ENCODE measurements around the gene CACNA1C. TPM values are rescaled to one million over a fixed set of nuclear protein-coding genes. Genes with fewer than 3 reads are reported as not detected.

Gene CACNA1C
- total RNA-seq, 4 donors from 2014 or later: 1.4 to 3.7 (median 2.2) TPM

DNA sequence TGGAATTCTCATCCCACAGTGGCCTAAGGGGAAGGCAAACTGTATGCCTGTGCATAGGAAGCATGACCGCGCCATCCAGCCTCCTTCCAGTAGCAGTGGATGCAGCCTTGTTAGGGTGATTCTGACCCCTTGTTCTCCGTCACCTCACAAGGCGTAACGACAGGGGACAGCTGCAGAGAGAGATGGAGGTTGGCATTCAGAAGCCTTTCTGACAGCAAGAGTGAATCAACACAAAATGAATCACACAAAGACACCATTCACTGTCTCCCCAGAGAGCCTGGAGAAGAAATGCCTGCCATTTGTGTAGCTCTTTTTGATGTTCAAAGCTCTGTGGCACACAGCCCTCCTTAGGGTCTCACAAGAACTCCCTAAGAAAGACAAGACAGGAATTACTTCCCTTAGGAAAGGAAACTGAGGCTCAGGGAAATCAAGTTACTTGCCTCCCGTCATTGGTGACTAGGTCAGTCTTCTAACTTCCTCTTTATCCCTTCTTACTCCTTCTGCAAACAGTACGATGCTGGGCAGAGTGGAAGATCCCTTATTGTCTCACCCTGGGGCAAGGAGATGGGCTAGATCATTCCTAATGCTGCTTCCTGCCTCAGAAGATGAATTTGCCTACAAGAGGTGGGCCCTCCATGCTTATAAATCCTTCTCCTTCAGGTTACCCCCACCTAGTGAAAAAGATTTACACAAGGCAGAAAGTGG, 280.9 kb downstream of the CACNA1C start:
- no peaks in the 10 kb centered on the region for H3K36me3 ChIP-seq
- H3K27ac ChIP-seq: no peak overlapping the region
- no peaks in the 10 kb centered on the region for H3K27me3 ChIP-seq
- H3K4me1 ChIP-seq: peaks cover 14% of the 10 kb centered on the region
- peak in 1 of 2 donors; percentile 24 for DNase-seq (ENCODE audit: low spot score in 2 of 2)
- WGBS: 76% methylated on average over 7 of the region's 7 CpGs
- H3K9me3 ChIP-seq: no peaks in the 10 kb centered on the region
- TF ChIP-seq EP300 (IDR thresholded peaks at IDR 0.05): no peak
- no peak for TF ChIP-seq POLR2A (IDR thresholded peaks at IDR 0.05)
- TF ChIP-seq, protein P1, sequence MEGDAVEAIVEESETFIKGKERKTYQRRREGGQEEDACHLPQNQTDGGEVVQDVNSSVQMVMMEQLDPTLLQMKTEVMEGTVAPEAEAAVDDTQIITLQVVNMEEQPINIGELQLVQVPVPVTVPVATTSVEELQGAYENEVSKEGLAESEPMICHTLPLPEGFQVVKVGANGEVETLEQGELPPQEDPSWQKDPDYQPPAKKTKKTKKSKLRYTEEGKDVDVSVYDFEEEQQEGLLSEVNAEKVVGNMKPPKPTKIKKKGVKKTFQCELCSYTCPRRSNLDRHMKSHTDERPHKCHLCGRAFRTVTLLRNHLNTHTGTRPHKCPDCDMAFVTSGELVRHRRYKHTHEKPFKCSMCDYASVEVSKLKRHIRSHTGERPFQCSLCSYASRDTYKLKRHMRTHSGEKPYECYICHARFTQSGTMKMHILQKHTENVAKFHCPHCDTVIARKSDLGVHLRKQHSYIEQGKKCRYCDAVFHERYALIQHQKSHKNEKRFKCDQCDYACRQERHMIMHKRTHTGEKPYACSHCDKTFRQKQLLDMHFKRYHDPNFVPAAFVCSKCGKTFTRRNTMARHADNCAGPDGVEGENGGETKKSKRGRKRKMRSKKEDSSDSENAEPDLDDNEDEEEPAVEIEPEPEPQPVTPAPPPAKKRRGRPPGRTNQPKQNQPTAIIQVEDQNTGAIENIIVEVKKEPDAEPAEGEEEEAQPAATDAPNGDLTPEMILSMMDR (IDR thresholded peaks at IDR 0.05): no peak
- H3K4me3 ChIP-seq: no peak overlapping the region

DNA sequence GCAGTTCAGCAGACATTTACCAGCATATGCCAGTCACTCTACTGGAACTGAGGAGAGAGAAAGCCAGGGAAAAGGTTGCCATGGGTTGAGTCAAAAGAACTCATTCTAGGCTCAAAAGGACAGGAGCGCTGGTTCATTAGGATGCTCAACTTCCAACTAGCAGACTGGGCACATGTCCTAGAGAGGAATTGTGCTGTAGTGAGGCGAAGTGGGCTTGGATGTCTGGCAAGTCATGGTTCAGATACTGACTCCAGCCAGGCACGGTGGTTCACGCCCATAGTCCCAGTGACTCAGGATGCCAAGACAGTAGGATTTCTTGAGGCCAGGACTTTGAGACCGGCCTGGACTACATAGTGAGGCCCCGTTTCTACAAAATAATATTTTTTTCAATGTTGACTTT, 281.5 kb downstream of the CACNA1C start:
- no peak overlapping the region for H3K27ac ChIP-seq
- no peak for DNase-seq (ENCODE audit: low spot score in 2 of 2)
- 85% methylated on average over 6 of the region's 6 CpGs for WGBS
- H3K9me3 ChIP-seq: no peaks in the 10 kb centered on the region
- H3K4me3 ChIP-seq: no peak overlapping the region
- no peak for TF ChIP-seq POLR2A (IDR thresholded peaks at IDR 0.05)
- no peak for TF ChIP-seq POLR2AphosphoS5 (IDR thresholded peaks at IDR 0.05)
- TF ChIP-seq, protein P1 (IDR thresholded peaks at IDR 0.05): no peak
- TF ChIP-seq EP300 (IDR thresholded peaks at IDR 0.05): no peak
- H3K36me3 ChIP-seq: no peaks in the 10 kb centered on the region
- H3K4me1 ChIP-seq: peaks cover 14% of the 10 kb centered on the region
- no peaks in the 10 kb centered on the region for H3K27me3 ChIP-seq

DNA sequence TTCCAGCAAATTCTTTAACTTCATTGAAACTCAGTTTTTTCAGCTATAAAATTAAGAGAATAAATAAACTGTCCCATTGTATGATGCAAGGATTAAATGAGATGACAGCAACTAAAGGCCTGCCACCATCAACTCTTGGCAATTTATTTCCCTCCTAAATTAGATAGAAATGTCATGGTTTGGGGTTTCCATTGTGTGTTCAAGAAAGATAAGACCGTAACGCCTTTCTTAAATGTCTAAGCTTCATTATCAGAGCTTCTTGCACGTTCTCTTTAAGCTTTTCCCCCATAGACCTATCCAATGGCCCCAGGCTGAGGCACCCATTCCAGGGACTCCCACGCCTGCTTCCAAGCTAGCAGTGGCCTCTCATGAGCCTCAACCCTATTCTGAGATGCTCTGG, 281.9 kb downstream of the CACNA1C start:
- no peak overlapping the region for H3K4me3 ChIP-seq
- peaks cover 14% of the 10 kb centered on the region for H3K4me1 ChIP-seq
- DNase-seq (ENCODE audit: low spot score in 2 of 2): no peak
- TF ChIP-seq, protein P1 (IDR thresholded peaks at IDR 0.05): no peak
- TF ChIP-seq POLR2AphosphoS5 (IDR thresholded peaks at IDR 0.05): no peak
- no peak for TF ChIP-seq EP300 (IDR thresholded peaks at IDR 0.05)
- no peak for TF ChIP-seq POLR2A (IDR thresholded peaks at IDR 0.05)
- WGBS: 86% methylated on average over 4 of the region's 4 CpGs
- no peaks in the 10 kb centered on the region for H3K36me3 ChIP-seq
- H3K27me3 ChIP-seq: no peaks in the 10 kb centered on the region
- no peak overlapping the region for H3K27ac ChIP-seq
- no peaks in the 10 kb centered on the region for H3K9me3 ChIP-seq

DNA sequence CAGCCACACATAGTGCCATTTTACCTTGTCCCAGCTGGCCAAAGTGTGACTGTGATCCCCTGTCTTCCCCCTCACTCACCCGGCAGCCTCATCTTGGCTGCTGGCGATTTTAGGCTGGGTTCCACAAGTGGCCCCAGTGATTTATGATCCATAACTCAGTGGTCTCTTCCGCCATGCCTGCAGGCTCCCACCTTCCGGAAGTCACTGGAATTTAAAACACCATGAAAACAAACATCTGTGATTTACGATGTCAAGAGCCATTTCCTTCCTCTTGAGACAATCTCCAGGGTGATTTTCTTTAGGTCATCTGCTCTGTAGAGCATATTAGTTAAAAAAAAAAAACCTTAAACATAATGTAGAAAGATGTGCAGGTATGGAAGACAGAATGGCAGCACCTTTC, 282.3 kb downstream of the CACNA1C start:
- no peak overlapping the region for H3K27ac ChIP-seq
- H3K36me3 ChIP-seq: no peaks in the 10 kb centered on the region
- no peak overlapping the region for H3K4me3 ChIP-seq
- peaks cover 14% of the 10 kb centered on the region for H3K4me1 ChIP-seq
- no peaks in the 10 kb centered on the region for H3K27me3 ChIP-seq
- H3K9me3 ChIP-seq: no peaks in the 10 kb centered on the region
- DNase-seq (ENCODE audit: low spot score in 2 of 2): no peak
- TF ChIP-seq POLR2A (IDR thresholded peaks at IDR 0.05) (no peak), POLR2AphosphoS5 (IDR thresholded peaks at IDR 0.05) (no peak)
- TF ChIP-seq, protein P1 (IDR thresholded peaks at IDR 0.05): no peak
- WGBS: 59% methylated on average over 5 of the region's 5 CpGs

DNA sequence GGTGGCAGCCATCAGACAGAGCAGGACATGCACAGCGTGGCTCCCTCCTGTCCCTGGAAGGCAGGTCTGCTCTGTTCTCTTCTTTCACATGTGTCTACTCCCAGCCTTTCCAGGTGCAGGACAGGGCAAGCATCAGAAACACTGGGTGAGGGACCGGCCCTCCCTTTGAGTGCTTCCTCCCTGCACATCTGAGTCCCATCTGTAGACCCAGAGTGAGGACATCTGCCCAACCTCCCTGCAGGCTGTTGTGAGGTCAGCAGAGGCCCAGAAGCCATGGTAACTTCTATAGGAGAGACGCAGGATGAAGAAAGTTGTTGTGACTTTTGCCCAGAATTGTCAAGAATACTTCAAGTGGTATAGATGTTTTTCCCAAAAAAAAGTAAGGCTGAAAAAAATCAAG, 282.7 kb downstream of the CACNA1C start:
- TF ChIP-seq POLR2AphosphoS5 (IDR thresholded peaks at IDR 0.05) (no peak), POLR2A (IDR thresholded peaks at IDR 0.05) (no peak), EP300 (IDR thresholded peaks at IDR 0.05) (no peak)
- TF ChIP-seq, protein P1 (IDR thresholded peaks at IDR 0.05): no peak
- Histone ChIP-seq H3K27ac (no peak overlapping the region), H3K4me3 (no peak overlapping the region), H3K36me3 (no peaks in the 10 kb centered on the region), H3K9me3 (no peaks in the 10 kb centered on the region), H3K4me1 (peaks cover 14% of the 10 kb centered on the region), H3K27me3 (no peaks in the 10 kb centered on the region)
- DNase-seq (ENCODE audit: low spot score in 2 of 2): no peak
- WGBS: 61% methylated on average over 3 of the region's 3 CpGs

Measured in suprapubic skin (tissue), 4 donors.